ENCODE data around the gene MLKL.

MLKL gene

DNA sequence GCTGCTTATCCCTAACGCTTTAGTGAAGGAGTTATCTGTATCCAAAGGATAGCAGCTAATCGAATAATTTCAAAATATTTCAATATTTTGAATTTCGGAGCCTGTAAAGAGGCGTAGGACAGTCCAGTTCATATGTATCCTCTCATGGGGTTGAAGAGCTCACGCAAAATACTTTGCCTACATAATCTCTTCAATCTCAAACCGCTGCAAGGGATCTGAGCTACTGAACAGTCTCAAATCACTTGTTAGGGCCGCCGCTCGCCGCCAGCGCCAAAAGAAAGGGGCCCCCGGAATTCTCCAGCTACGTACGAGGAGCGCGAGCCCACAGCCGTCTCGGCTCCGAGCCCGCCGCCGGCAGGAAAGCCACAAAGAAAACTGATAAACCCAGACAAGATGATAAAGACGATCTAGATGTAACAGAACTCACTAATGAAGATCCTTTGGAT lies 33.4 kb downstream of the MLKL start:
- peak; percentile 74 for DNase-seq (ENCODE audit: low read depth)
- H3K4me3 ChIP-seq (ENCODE audit: low read depth, low read length): peak overlapping the region; percentile 82
- no peak for TF ChIP-seq MYC (IDR thresholded peaks at IDR 0.05; ENCODE audit: low read depth, low read length)
- TF ChIP-seq MAX (IDR thresholded peaks at IDR 0.05; ENCODE audit: low read depth, low read length): no peak
- no peak for TF ChIP-seq POLR2A (IDR thresholded peaks at IDR 0.05; ENCODE audit: extremely low read depth, insufficient read length)
- TF ChIP-seq, protein P1, sequence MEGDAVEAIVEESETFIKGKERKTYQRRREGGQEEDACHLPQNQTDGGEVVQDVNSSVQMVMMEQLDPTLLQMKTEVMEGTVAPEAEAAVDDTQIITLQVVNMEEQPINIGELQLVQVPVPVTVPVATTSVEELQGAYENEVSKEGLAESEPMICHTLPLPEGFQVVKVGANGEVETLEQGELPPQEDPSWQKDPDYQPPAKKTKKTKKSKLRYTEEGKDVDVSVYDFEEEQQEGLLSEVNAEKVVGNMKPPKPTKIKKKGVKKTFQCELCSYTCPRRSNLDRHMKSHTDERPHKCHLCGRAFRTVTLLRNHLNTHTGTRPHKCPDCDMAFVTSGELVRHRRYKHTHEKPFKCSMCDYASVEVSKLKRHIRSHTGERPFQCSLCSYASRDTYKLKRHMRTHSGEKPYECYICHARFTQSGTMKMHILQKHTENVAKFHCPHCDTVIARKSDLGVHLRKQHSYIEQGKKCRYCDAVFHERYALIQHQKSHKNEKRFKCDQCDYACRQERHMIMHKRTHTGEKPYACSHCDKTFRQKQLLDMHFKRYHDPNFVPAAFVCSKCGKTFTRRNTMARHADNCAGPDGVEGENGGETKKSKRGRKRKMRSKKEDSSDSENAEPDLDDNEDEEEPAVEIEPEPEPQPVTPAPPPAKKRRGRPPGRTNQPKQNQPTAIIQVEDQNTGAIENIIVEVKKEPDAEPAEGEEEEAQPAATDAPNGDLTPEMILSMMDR (IDR thresholded peaks at IDR 0.05; ENCODE audit: low read depth, low read length): no peak

GRCh38 chr16:74666425-74667254 lies 34.0 kb downstream of the MLKL start, which contains the start of gene RFWD3:
RFWD3 (minus strand) TSS chr16:74666877; CDS start chr16:74661449, 5,428 bp downstream.
- peak within 1 kb of the TSS; percentile 94 for H3K4me3 ChIP-seq (ENCODE audit: low read depth, low read length)
- peak; percentile 99 for DNase-seq (ENCODE audit: low read depth)
- peak; percentile 94 for TF ChIP-seq POLR2A (IDR thresholded peaks at IDR 0.05; ENCODE audit: extremely low read depth, insufficient read length)
- TF ChIP-seq MAX (IDR thresholded peaks at IDR 0.05; ENCODE audit: low read depth, low read length): peak; percentile 41; the same call in 1 of the 2 replicates
- peak; percentile 76 for TF ChIP-seq MYC (IDR thresholded peaks at IDR 0.05; ENCODE audit: low read depth, low read length)
- TF ChIP-seq, protein P1 (IDR thresholded peaks at IDR 0.05; ENCODE audit: low read depth, low read length): no peak

DNA sequence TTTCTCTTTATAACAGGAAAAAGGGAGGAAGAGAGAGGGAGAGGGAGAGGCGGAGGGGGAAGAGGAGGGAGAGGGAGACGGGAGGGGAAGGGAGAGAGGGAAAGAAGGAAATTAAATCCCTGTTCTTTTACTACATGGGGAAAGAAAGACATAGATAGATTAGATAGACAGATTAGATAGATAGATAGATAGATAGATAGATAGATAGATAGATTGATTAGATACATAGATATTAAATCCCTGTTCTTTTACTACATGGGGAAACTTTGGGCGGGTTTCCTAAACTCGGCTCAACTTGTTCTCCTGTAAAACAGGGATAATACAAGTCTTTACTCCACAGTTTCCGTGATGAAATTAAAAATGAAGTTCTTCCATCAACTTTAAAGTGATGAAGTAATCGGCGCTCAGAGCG lies 34.6 kb downstream of the MLKL start:
- H3K4me3 ChIP-seq (ENCODE audit: low read depth, low read length): peak overlapping the region; percentile 94
- DNase-seq (ENCODE audit: low read depth): no peak
- TF ChIP-seq, protein P1 (IDR thresholded peaks at IDR 0.05; ENCODE audit: low read depth, low read length): no peak
- no peak for TF ChIP-seq POLR2A (IDR thresholded peaks at IDR 0.05; ENCODE audit: extremely low read depth, insufficient read length)
- no peak for TF ChIP-seq MAX (IDR thresholded peaks at IDR 0.05; ENCODE audit: low read depth, low read length)
- TF ChIP-seq MYC (IDR thresholded peaks at IDR 0.05; ENCODE audit: low read depth, low read length): no peak

- TF ChIP-seq MAX (IDR thresholded peaks at IDR 0.05; ENCODE audit: low read depth, low read length) (no peak), POLR2A (IDR thresholded peaks at IDR 0.05; ENCODE audit: extremely low read depth, insufficient read length) (no peak), MYC (IDR thresholded peaks at IDR 0.05; ENCODE audit: low read depth, low read length) (no peak)
- TF ChIP-seq, protein P1 (IDR thresholded peaks at IDR 0.05; ENCODE audit: low read depth, low read length): no peak
- no peak for DNase-seq (ENCODE audit: low read depth)
- H3K4me3 ChIP-seq (ENCODE audit: low read depth, low read length): peak overlapping the region; percentile 39
Measured at GRCh38 chr16:74661064-74661463, 39.6 kb downstream of the MLKL start.

- DNase-seq (ENCODE audit: low read depth): no peak
- TF ChIP-seq MYC (IDR thresholded peaks at IDR 0.05; ENCODE audit: low read depth, low read length) (no peak), MAX (IDR thresholded peaks at IDR 0.05; ENCODE audit: low read depth, low read length) (no peak), POLR2A (IDR thresholded peaks at IDR 0.05; ENCODE audit: extremely low read depth, insufficient read length) (no peak)
- TF ChIP-seq, protein P1 (IDR thresholded peaks at IDR 0.05; ENCODE audit: low read depth, low read length): no peak
- peak overlapping the region; percentile 39 for H3K4me3 ChIP-seq (ENCODE audit: low read depth, low read length)
Measured at GRCh38 chr16:74660383-74660782, 40.3 kb downstream of the MLKL start.

All from NB4 (cell line).